Measurements from ENCODE around the gene TREM2. TPM values are rescaled to one million over a fixed set of nuclear protein-coding genes. Genes with fewer than 3 reads are reported as not detected.
"Not testable (repeated sequence)": the region's sequence is repeated elsewhere in the genome, so short reads cannot be mapped to it uniquely, and the experiment has no call there.

The TREM2 gene
- total and polyA plus RNA-seq, 2 donors (not counting 1 experiment from before 2014, with no cell fraction given): 0.33 TPM; not detected in 1

GRCh38 chr6:41120058-41120457, 42.9 kb downstream of the TREM2 start:
- Histone ChIP-seq H4K20me1 (ENCODE audit: control insufficient read depth, insufficient read depth, low read length, poor library complexity, severe bottlenecking) (no peaks in the 10 kb centered on the region), H3K27me3 (replicated peaks in 1 of 4; ENCODE audit: control extremely low read depth in 1 of 4, control insufficient read depth in 3 of 4, insufficient read depth in 4 of 4, low read length in 3 of 4) (no peaks in the 10 kb centered on the region), H3K36me3 (replicated peaks in 1 of 2; ENCODE audit: control extremely low read depth in 1 of 2, control insufficient read depth in 1 of 2, extremely low read depth in 1 of 2, insufficient read depth in 2 of 2, low read length in 1 of 2) (peaks cover 3 to 12% of the 10 kb centered on the region in 2 experiments), H3K9ac (ENCODE audit: low read length) (no peak overlapping the region), H3K79me2 (ENCODE audit: control insufficient read depth, insufficient read depth, low read length) (no peaks in the 10 kb centered on the region), H3K4me1 (ENCODE audit: control insufficient read depth in 2 of 2, insufficient read depth in 2 of 2, low read length in 2 of 2) (no peaks in the 10 kb centered on the region), H3K9me3 (ENCODE audit: control extremely low read depth in 1 of 3, control insufficient read depth in 2 of 3, insufficient read depth in 1 of 3, low read length in 2 of 3) (no peaks in the 10 kb centered on the region), H2AFZ (ENCODE audit: insufficient read depth, low read depth, low read length, poor library complexity, severe bottlenecking) (no peak overlapping the region), H3K4me2 (replicated peaks; ENCODE audit: low read depth, low read length, poor library complexity, severe bottlenecking) (no peak overlapping the region), H3K27ac (ENCODE audit: low read length in 2 of 2) (no peak overlapping the region), H3K4me3 (ENCODE audit: control extremely low read depth in 1 of 5, extremely low read depth in 1 of 5, insufficient read depth in 1 of 5, low read depth in 2 of 5, low read length in 4 of 5) (no peak overlapping the region)
- no peak for DNase-seq
- no peaks in the 10 kb centered on the region for H3K9me3 Mint-ChIP-seq (ENCODE audit: insufficient read depth)
- H3K4me3 Mint-ChIP-seq: no peak overlapping the region
- ATAC-seq (ENCODE audit: low read depth): no peak
- WGBS (ENCODE audit: insufficient coverage): no CpG with 5 or more reads among the region's 1 CpG
- CTCF ChIA-PET: no interaction called here
- H3K4me1 Mint-ChIP-seq: no peaks in the 10 kb centered on the region
- no peaks in the 10 kb centered on the region for H3K27me3 Mint-ChIP-seq
- no peak overlapping the region for H3K27ac Mint-ChIP-seq
- TF ChIP-seq EZH2 (IDR thresholded peaks at IDR 0.05; ENCODE audit: borderline replicate concordance, insufficient read depth, low read depth, low read length, poor library complexity, severe bottlenecking): no peak
- TF ChIP-seq, protein P1, sequence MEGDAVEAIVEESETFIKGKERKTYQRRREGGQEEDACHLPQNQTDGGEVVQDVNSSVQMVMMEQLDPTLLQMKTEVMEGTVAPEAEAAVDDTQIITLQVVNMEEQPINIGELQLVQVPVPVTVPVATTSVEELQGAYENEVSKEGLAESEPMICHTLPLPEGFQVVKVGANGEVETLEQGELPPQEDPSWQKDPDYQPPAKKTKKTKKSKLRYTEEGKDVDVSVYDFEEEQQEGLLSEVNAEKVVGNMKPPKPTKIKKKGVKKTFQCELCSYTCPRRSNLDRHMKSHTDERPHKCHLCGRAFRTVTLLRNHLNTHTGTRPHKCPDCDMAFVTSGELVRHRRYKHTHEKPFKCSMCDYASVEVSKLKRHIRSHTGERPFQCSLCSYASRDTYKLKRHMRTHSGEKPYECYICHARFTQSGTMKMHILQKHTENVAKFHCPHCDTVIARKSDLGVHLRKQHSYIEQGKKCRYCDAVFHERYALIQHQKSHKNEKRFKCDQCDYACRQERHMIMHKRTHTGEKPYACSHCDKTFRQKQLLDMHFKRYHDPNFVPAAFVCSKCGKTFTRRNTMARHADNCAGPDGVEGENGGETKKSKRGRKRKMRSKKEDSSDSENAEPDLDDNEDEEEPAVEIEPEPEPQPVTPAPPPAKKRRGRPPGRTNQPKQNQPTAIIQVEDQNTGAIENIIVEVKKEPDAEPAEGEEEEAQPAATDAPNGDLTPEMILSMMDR (IDR thresholded peaks at IDR 0.05): no peak
- intact Hi-C loops (cut with micrococcal nuclease): no loop called here
- POLR2A ChIA-PET: no interaction called here

DNA sequence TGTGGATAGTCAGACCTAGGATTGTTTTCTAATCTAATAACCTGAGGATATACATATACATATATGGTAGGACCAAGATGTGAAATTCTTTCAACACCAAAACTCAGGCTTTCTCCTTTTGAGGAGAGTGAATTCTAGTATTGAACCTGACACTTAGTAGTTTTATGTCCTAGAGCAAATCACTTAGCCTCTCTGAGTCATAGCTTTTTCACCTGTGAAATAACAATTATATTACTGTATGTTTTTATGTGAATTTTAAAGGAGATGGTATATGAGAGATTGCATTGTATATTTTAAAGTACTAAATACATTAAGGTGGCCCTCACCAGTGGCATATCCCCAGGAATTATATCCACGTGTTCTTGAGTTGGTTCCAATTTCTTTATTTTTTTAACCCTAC, 43.4 kb downstream of the TREM2 start:
- Mint-ChIP-seq H3K27ac (no peak overlapping the region), H3K27me3 (no peaks in the 10 kb centered on the region), H3K4me1 (no peaks in the 10 kb centered on the region), H3K9me3 (ENCODE audit: insufficient read depth) (no peaks in the 10 kb centered on the region), H3K4me3 (no peak overlapping the region)
- ChIA-PET POLR2A (no interaction called here), CTCF (no interaction called here)
- Histone ChIP-seq H3K4me1 (ENCODE audit: control insufficient read depth in 2 of 2, insufficient read depth in 2 of 2, low read length in 2 of 2) (no peaks in the 10 kb centered on the region), H3K27ac (ENCODE audit: low read length in 2 of 2) (no peak overlapping the region), H3K4me3 (ENCODE audit: control extremely low read depth in 1 of 5, extremely low read depth in 1 of 5, insufficient read depth in 1 of 5, low read depth in 2 of 5, low read length in 4 of 5) (no peak overlapping the region), H3K79me2 (ENCODE audit: control insufficient read depth, insufficient read depth, low read length) (no peaks in the 10 kb centered on the region), H3K27me3 (replicated peaks in 1 of 4; ENCODE audit: control extremely low read depth in 1 of 4, control insufficient read depth in 3 of 4, insufficient read depth in 4 of 4, low read length in 3 of 4) (no peaks in the 10 kb centered on the region), H2AFZ (ENCODE audit: insufficient read depth, low read depth, low read length, poor library complexity, severe bottlenecking) (no peak overlapping the region), H3K36me3 (replicated peaks in 1 of 2; ENCODE audit: control extremely low read depth in 1 of 2, control insufficient read depth in 1 of 2, extremely low read depth in 1 of 2, insufficient read depth in 2 of 2, low read length in 1 of 2) (peaks cover 3 to 12% of the 10 kb centered on the region in 2 experiments), H3K4me2 (replicated peaks; ENCODE audit: low read depth, low read length, poor library complexity, severe bottlenecking) (no peak overlapping the region), H3K9me3 (ENCODE audit: control extremely low read depth in 1 of 3, control insufficient read depth in 2 of 3, insufficient read depth in 1 of 3, low read length in 2 of 3) (no peaks in the 10 kb centered on the region), H3K9ac (ENCODE audit: low read length) (no peak overlapping the region), H4K20me1 (ENCODE audit: control insufficient read depth, insufficient read depth, low read length, poor library complexity, severe bottlenecking) (no peaks in the 10 kb centered on the region)
- DNase-seq: no peak
- no peak for TF ChIP-seq EZH2 (IDR thresholded peaks at IDR 0.05; ENCODE audit: borderline replicate concordance, insufficient read depth, low read depth, low read length, poor library complexity, severe bottlenecking)
- TF ChIP-seq, protein P1 (IDR thresholded peaks at IDR 0.05): no peak
- intact Hi-C loops (cut with micrococcal nuclease): no loop called here
- no peak for ATAC-seq (ENCODE audit: low read depth)
- no CpG with 5 or more reads among the region's 1 CpG for WGBS (ENCODE audit: insufficient coverage)

DNA sequence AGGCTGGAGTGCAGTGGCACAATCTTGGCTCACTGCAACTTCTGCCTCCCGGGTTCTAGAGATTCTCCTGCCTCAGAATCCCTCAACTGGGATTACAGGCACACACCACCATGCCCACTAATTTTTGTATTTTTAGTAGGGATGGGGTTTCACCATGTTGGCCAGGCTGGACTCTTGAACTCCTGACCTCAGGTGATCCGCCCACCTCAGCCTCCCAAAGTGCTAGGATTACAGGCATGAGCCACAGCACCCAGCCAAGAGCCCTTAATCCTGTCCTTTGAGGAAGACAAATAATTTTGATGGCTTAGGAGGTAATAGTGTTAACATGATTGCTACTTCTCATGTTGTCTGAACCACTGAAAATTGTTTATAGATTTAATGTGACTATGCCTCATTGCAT, 47.9 kb downstream of the TREM2 start:
- H3K79me2 ChIP-seq (ENCODE audit: control insufficient read depth, insufficient read depth, low read length); H3K4me3 Mint-ChIP-seq; H3K27me3 Mint-ChIP-seq; H3K36me3 ChIP-seq (replicated peaks in 1 of 2; ENCODE audit: control extremely low read depth in 1 of 2, control insufficient read depth in 1 of 2, extremely low read depth in 1 of 2, insufficient read depth in 2 of 2, low read length in 1 of 2); DNase-seq; POLR2A ChIA-PET; H3K27me3 ChIP-seq (replicated peaks in 1 of 4; ENCODE audit: control extremely low read depth in 1 of 4, control insufficient read depth in 3 of 4, insufficient read depth in 4 of 4, low read length in 3 of 4); H3K9ac ChIP-seq (ENCODE audit: low read length); H3K27ac Mint-ChIP-seq; H4K20me1 ChIP-seq (ENCODE audit: control insufficient read depth, insufficient read depth, low read length, poor library complexity, severe bottlenecking); H3K4me2 ChIP-seq (replicated peaks; ENCODE audit: low read depth, low read length, poor library complexity, severe bottlenecking); ATAC-seq (ENCODE audit: low read depth); H3K9me3 ChIP-seq (ENCODE audit: control extremely low read depth in 1 of 3, control insufficient read depth in 2 of 3, insufficient read depth in 1 of 3, low read length in 2 of 3); intact Hi-C loops (cut with micrococcal nuclease); H3K27ac ChIP-seq (ENCODE audit: low read length in 2 of 2); H3K4me1 Mint-ChIP-seq; H2AFZ ChIP-seq (ENCODE audit: insufficient read depth, low read depth, low read length, poor library complexity, severe bottlenecking); H3K4me1 ChIP-seq (ENCODE audit: control insufficient read depth in 2 of 2, insufficient read depth in 2 of 2, low read length in 2 of 2); H3K4me3 ChIP-seq (ENCODE audit: control extremely low read depth in 1 of 5, extremely low read depth in 1 of 5, insufficient read depth in 1 of 5, low read depth in 2 of 5, low read length in 4 of 5); H3K9me3 Mint-ChIP-seq (ENCODE audit: insufficient read depth): not testable (repeated sequence)
- no CpG with 5 or more reads among the region's 2 CpGs for WGBS (ENCODE audit: insufficient coverage)
- CTCF ChIA-PET: interaction anchor here (1.0 kb wide), 1 partner anchor 12 kb away, joined by 4 read pairs; no protein-coding TSS in a partner anchor

Data from B cell (primary cell).